GM18502 (cell line): ENCODE data around the gene CCDC80.
"Not testable (repeated sequence)": the region's sequence is repeated elsewhere in the genome, so short reads cannot be mapped to it uniquely, and the experiment has no call there.

Experiments
- ATAC-seq: cut with Tn5 transposase; IDR thresholded peaks from one replicate; pipeline ENCODE4 v1.9.1; 2021; ENCODE audit warnings: mild to moderate bottlenecking; ENCODE audit not compliant: unreplicated experiment, poor library complexity

Gene CCDC80

GRCh38 chr3:112670824-112671223 lies 29.9 kb upstream of the CCDC80 start:
- ATAC-seq, result no peak

- ATAC-seq, result no peak
These were observed 26.7 kb upstream of the CCDC80 start for GRCh38 chr3:112667599-112667998.

- not testable (repeated sequence) for ATAC-seq
These were observed 24.1 kb upstream of the CCDC80 start for GRCh38 chr3:112665009-112665408.

GRCh38 chr3:112656043-112656442 lies 15.1 kb upstream of the CCDC80 start:
- ATAC-seq, result no peak

- no peak for ATAC-seq
These were observed 14.0 kb upstream of the CCDC80 start for GRCh38 chr3:112654979-112655378.

GRCh38 chr3:112654492-112654891 lies 13.5 kb upstream of the CCDC80 start:
- ATAC-seq, result no peak

- ATAC-seq, result no peak
These were observed 12.9 kb upstream of the CCDC80 start for GRCh38 chr3:112653881-112654300.

GRCh38 chr3:112653209-112653871 lies 12.4 kb upstream of the CCDC80 start:
- no peak for ATAC-seq

GRCh38 chr3:112651516-112651915 lies 10.6 kb upstream of the CCDC80 start:
- no peak for ATAC-seq

- ATAC-seq, result no peak
These were observed 10.1 kb upstream of the CCDC80 start for GRCh38 chr3:112651071-112651470.

GRCh38 chr3:112650482-112650881 lies 9.5 kb upstream of the CCDC80 start:
- ATAC-seq, result no peak

GRCh38 chr3:112649478-112649735 lies 8.5 kb upstream of the CCDC80 start:
- no peak for ATAC-seq

- ATAC-seq, result no peak
These were observed 6.2 kb upstream of the CCDC80 start for GRCh38 chr3:112647122-112647521.

- no peak for ATAC-seq
These were observed 5.7 kb upstream of the CCDC80 start for GRCh38 chr3:112646623-112647022.

GRCh38 chr3:112644453-112644852 lies 3.5 kb upstream of the CCDC80 start:
- ATAC-seq, result no peak

GRCh38 chr3:112643621-112644240 lies 2.8 kb upstream of the CCDC80 start:
- no peak for ATAC-seq

GRCh38 chr3:112642912-112643506 lies 2.1 kb upstream of the CCDC80 start:
- ATAC-seq, result peak; percentile 96

GRCh38 chr3:112640276-112640929 lies 540 bp downstream of the CCDC80 start:
- ATAC-seq, result no peak

GRCh38 chr3:112639455-112640225 lies 1.3 kb downstream of the CCDC80 start:
- no peak for ATAC-seq

GRCh38 chr3:112638327-112639020 lies 2.5 kb downstream of the CCDC80 start:
- ATAC-seq, result no peak
